ENCODE data around the gene RENBP. TPM values are rescaled to one million over a fixed set of nuclear protein-coding genes. Genes with fewer than 3 reads are reported as not detected.

RENBP gene
- total RNA-seq, 1 donor from 2014 or later: 2.5 TPM

DNA sequence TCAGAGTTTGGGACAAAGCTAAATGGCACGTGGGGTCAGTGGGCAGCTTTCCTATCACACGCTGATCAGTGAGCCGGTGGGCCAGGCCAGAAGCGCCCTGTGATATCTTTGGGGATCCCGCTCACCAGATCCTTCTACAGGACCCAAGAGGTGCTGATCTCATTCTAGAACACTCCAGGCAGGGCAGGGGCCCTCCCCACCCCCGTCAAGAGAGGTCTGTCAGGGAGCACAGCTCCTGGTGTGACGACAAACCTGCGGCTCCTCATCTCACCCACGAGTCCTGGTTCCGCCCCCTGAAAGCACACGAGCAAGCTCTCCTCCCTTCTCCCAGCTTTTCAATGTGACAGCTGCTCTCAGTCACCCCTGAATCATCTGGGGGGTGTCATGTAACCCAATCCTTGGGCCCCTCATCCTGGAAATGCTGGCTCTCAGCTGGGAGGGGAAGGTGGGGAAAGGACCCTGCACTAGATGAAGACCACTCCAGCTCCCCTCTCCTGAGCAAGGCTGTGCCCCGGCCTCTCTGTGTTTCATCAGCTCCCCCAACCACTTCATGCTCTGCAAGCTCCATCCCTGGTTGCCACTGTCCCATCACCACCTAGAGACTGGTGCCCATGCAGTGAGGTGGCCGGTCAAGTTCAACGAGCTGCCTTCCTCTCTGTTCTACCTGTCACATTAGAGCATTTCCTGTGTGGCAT lies 22.5 kb upstream of the RENBP start:
- H3K9me3 Mint-ChIP-seq (ENCODE audit: low read depth): no peaks in the 10 kb centered on the region
- no peak for DNase-seq (ENCODE audit: low spot score, unreplicated experiment)
- H3K4me1 Mint-ChIP-seq (ENCODE audit: low read depth): peaks cover 22% of the 10 kb centered on the region
- H3K4me3 Mint-ChIP-seq (ENCODE audit: low read depth): no peak overlapping the region
- peaks cover 2% of the 10 kb centered on the region for H3K36me3 Mint-ChIP-seq (ENCODE audit: insufficient read depth)
- TF ChIP-seq, protein P1, sequence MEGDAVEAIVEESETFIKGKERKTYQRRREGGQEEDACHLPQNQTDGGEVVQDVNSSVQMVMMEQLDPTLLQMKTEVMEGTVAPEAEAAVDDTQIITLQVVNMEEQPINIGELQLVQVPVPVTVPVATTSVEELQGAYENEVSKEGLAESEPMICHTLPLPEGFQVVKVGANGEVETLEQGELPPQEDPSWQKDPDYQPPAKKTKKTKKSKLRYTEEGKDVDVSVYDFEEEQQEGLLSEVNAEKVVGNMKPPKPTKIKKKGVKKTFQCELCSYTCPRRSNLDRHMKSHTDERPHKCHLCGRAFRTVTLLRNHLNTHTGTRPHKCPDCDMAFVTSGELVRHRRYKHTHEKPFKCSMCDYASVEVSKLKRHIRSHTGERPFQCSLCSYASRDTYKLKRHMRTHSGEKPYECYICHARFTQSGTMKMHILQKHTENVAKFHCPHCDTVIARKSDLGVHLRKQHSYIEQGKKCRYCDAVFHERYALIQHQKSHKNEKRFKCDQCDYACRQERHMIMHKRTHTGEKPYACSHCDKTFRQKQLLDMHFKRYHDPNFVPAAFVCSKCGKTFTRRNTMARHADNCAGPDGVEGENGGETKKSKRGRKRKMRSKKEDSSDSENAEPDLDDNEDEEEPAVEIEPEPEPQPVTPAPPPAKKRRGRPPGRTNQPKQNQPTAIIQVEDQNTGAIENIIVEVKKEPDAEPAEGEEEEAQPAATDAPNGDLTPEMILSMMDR (IDR thresholded peaks at IDR 0.05; ENCODE audit: unreplicated experiment): no peak
- H3K27me3 Mint-ChIP-seq: no peaks in the 10 kb centered on the region
- H3K27ac Mint-ChIP-seq: no peak overlapping the region

DNA sequence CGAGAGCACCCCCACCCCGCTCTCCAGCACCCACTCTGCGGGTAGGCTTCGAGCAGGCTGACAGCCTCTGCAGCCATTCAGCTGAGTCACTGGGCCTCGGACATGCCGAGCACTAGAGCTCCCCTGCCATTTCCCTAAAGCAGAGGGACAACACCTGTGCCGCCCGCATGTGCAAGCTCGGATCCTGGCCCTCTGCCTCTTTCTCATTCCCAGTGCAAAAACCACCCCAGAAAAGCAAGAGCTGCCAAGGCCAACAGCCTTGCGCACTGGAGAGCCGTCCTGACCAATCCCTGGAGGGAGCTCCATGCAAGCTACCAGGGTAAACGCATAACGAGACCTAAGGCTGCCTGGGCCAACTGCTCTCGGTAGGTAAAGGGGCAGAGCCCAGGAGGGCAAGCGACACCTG lies 21.8 kb upstream of the RENBP start:
- H3K4me1 Mint-ChIP-seq (ENCODE audit: low read depth): peaks cover 22% of the 10 kb centered on the region
- DNase-seq (ENCODE audit: low spot score, unreplicated experiment): no peak
- peaks cover 2% of the 10 kb centered on the region for H3K36me3 Mint-ChIP-seq (ENCODE audit: insufficient read depth)
- TF ChIP-seq, protein P1 (IDR thresholded peaks at IDR 0.05; ENCODE audit: unreplicated experiment): no peak
- H3K4me3 Mint-ChIP-seq (ENCODE audit: low read depth): no peak overlapping the region
- H3K9me3 Mint-ChIP-seq (ENCODE audit: low read depth): no peaks in the 10 kb centered on the region
- no peak overlapping the region for H3K27ac Mint-ChIP-seq
- H3K27me3 Mint-ChIP-seq: no peaks in the 10 kb centered on the region

DNA sequence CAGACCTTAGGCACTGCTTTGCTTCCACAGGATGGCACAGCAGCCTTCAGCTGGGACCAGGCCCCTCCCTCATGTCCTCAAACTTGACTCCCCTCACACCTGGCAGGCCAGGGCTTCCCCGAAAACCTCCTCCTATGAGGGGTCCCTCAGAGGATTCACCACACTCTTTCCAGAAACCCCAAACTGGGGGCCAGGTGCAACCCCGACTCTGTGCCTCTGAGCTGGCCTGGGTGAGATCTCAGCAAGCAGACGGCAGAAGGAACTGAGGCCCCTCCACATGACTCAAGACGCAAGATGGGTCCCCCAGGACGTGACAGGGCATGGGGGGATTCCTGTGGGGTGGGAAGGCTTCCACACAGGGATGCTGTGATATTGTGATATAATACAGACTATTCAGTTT lies 21.0 kb upstream of the RENBP start:
- no peak overlapping the region for H3K4me3 Mint-ChIP-seq (ENCODE audit: low read depth)
- peaks cover 22% of the 10 kb centered on the region for H3K4me1 Mint-ChIP-seq (ENCODE audit: low read depth)
- DNase-seq (ENCODE audit: low spot score, unreplicated experiment): no peak
- H3K27ac Mint-ChIP-seq: no peak overlapping the region
- no peaks in the 10 kb centered on the region for H3K9me3 Mint-ChIP-seq (ENCODE audit: low read depth)
- TF ChIP-seq, protein P1 (IDR thresholded peaks at IDR 0.05; ENCODE audit: unreplicated experiment): no peak
- H3K36me3 Mint-ChIP-seq (ENCODE audit: insufficient read depth): peaks cover 5% of the 10 kb centered on the region
- H3K27me3 Mint-ChIP-seq: no peaks in the 10 kb centered on the region

DNA sequence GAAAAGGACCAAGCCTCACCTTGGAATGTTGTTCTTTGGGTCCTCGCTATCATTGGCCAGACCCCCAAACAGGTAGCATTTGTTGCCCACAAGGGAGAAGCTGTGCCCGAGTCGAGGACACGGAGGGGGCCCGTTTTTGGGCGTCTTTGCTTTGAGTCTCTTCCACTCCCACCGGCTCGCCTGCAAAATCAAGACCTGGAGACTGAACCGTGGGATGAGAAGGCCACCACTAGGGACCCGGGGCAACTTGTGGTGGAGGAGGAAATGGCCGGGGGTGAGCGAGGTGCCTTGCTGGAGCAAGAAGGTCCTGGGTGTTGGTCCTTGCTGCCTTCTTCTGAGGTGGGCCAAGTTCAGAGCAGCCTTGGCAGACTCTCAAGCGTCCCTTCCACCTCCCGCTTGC lies 19.7 kb upstream of the RENBP start:
- no peak overlapping the region for H3K4me3 Mint-ChIP-seq (ENCODE audit: low read depth)
- peaks cover 17% of the 10 kb centered on the region for H3K4me1 Mint-ChIP-seq (ENCODE audit: low read depth)
- H3K27me3 Mint-ChIP-seq: no peaks in the 10 kb centered on the region
- TF ChIP-seq, protein P1 (IDR thresholded peaks at IDR 0.05; ENCODE audit: unreplicated experiment): no peak
- H3K9me3 Mint-ChIP-seq (ENCODE audit: low read depth): no peaks in the 10 kb centered on the region
- peaks cover 8% of the 10 kb centered on the region for H3K36me3 Mint-ChIP-seq (ENCODE audit: insufficient read depth)
- H3K27ac Mint-ChIP-seq: no peak overlapping the region
- DNase-seq (ENCODE audit: low spot score, unreplicated experiment): no peak

DNA sequence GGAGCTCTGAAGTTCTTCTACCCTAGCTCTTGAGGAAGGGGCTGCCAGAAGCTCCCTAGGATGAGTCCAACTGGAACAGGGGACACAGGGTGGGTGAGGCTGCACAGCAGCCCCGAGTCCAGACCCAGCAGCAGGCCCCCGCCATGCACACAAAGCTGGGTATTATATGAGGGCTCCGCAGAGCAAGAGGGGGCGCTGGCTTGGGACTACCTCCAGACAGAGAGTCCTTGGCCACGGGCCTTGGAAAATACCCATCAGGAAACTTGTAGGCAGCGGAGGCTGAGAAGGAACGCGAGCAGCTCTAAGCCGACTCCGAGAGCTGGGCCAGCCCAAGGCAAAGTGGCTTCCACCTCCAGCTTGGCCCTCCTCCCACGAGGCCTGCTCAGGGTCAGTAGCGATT lies 19.1 kb upstream of the RENBP start:
- H3K9me3 Mint-ChIP-seq (ENCODE audit: low read depth): no peaks in the 10 kb centered on the region
- peaks cover 8% of the 10 kb centered on the region for H3K36me3 Mint-ChIP-seq (ENCODE audit: insufficient read depth)

More for the DNA sequence above, 19.1 kb upstream of the RENBP start:
- TF ChIP-seq, protein P1 (IDR thresholded peaks at IDR 0.05; ENCODE audit: unreplicated experiment): no peak
- Mint-ChIP-seq H3K27me3 (no peaks in the 10 kb centered on the region), H3K4me3 (ENCODE audit: low read depth) (no peak overlapping the region), H3K4me1 (ENCODE audit: low read depth) (peaks cover 14% of the 10 kb centered on the region), H3K27ac (no peak overlapping the region)
- no peak for DNase-seq (ENCODE audit: low spot score, unreplicated experiment)

Measured in progenitor cell of endocrine pancreas (in vitro differentiated cells).